GM21515 (cell line): ENCODE measurements around the gene PRPF40B.
A peak's percentile ranks its signal among the peaks of the same experiment; 100 is the strongest.
"Not testable (repeated sequence)": the region's sequence is repeated elsewhere in the genome, so short reads cannot be mapped to it uniquely, and the experiment has no call there.

ENCODE experiments used
- ATAC-seq: cut with Tn5 transposase; IDR thresholded peaks from one replicate; pipeline ENCODE4 v1.9.1; 2021; ENCODE audit not compliant: unreplicated experiment

Gene PRPF40B

GRCh38 chr12:49623142-49623904, at the start of gene PRPF40B:
TSS of gene PRPF40B (plus strand) at chr12:49623561. CDS start at chr12:49623591, 30 bp downstream.
- peak; percentile 67 for ATAC-seq

GRCh38 chr12:49577589-49578315, 45.6 kb upstream of the PRPF40B start:
- no peak for ATAC-seq

DNA sequence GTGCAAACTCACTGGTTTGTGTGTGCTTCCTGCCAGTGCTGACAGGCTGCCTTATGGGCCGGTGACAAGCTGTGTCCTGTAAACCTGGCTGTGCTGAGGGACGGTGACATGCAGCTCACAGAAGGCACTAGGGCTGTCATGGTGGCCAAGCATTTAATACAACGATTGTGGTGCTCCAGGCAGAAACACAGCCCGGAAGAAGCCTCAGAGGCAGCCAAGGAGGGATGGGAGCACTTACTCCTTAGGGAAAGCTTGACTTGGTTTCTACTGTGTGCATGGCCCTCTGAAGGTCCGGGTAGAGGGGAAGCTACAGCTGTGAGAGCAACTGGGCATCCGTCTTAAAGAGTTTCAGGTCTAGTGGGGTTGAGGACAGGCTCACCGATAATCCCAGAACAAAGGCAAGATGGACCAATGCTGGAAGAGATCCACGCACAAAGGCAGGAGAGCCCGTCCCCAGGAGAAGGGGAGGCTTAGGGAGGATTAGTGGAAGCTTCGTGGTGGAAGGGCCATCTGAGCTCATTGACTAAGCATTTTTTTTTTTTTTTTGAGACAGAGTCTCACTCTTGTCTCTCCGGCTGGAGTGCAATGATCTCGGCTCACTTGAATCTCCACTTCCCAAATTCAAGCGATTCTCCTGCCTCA, 44.8 kb upstream of the PRPF40B start:
- ATAC-seq = no peak

- no peak for ATAC-seq
Measured at GRCh38 chr12:49580572-49581535, 42.5 kb upstream of the PRPF40B start.

DNA sequence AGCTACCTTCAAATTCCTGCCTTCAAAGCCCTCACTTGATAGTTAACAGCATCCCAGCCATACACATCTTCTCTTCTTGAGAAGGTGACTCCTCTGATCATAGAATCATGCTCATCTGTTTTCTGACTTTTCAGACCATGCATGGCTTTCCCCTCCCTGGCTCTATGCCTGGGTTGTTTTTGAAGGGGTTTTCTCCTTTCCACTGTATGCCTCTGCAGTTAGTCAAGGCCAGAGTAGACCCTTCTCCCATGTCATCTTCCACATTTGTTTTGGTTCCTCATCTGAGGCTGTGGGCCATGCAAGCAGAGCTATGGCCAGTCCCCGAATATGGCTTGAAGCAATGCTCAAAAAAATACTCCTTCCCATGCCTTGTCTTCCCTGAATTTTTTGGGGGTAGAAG, 41.2 kb upstream of the PRPF40B start:
- ATAC-seq = no peak

DNA sequence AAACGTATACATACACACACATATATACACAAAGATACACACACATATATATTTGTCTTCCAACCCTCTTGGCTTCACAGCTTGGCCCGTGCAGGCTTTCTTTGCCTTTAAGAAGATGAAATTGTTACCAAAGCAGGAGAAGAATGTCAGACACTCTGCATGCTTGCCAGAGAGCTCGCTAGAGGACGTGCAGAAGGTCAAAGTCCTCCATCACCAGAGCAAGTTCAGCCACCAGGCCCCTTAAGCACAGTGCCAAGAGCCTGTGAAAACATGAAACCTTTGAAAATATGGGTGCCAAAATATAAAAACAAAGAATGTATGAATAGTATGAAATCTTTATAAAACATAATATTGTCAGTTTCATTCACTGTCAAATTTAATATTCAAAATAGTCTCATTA, 40.5 kb upstream of the PRPF40B start:
- no peak for ATAC-seq

DNA sequence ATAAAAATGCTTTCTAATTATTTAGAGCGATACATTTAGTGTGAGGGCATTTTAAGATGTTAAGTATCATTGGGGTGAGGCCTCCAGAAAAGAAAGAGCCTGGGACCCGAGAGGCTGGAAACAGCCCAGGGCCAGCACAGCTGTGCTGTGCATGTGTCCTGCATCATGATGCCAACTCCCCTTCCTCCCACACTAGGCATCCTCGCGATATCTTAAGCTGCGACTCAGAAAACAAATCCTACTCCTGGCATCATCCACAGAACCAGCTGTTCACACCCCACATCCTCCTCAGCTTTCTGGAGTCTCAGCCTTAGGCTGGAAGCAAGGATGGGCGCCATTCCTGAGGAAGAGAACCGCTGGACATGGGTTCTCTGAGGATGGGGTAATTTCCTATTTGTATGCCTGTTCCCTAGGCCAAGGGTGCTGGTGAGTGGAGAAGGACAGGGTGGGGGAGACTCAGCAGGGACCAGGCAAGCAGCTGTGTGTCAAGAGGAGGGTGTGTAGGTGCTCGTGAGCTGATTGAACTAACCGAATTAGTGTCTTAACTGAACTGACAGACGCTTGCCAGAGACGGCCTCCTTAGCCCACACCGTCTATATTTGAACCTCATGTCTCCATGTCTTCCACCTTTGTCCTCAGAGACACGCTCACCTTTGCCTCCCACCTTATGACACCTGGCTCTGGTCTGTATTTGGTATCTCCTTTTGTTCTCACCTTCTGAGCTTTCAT, 39.8 kb upstream of the PRPF40B start:
- ATAC-seq = no peak

DNA sequence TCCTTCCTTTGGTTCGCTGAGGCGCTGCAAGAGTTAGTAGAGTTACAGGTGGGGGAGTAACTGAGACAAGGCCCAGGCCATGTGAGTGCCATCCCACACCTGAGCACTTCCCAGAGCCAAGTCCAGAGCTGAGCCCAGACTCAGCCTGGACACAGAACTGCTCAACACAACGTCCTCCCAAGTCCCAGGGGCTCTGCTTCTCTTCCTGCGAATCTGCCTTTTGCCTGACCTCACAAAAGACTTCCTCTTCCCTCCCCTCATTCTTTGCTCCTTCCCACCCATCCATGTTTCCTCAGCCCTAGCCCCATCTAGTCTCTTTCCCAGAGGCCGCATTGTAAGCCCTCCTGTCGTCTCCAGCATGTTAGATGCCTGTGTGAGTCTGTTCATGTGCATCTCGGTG, 38.8 kb upstream of the PRPF40B start:
- no peak for ATAC-seq

DNA sequence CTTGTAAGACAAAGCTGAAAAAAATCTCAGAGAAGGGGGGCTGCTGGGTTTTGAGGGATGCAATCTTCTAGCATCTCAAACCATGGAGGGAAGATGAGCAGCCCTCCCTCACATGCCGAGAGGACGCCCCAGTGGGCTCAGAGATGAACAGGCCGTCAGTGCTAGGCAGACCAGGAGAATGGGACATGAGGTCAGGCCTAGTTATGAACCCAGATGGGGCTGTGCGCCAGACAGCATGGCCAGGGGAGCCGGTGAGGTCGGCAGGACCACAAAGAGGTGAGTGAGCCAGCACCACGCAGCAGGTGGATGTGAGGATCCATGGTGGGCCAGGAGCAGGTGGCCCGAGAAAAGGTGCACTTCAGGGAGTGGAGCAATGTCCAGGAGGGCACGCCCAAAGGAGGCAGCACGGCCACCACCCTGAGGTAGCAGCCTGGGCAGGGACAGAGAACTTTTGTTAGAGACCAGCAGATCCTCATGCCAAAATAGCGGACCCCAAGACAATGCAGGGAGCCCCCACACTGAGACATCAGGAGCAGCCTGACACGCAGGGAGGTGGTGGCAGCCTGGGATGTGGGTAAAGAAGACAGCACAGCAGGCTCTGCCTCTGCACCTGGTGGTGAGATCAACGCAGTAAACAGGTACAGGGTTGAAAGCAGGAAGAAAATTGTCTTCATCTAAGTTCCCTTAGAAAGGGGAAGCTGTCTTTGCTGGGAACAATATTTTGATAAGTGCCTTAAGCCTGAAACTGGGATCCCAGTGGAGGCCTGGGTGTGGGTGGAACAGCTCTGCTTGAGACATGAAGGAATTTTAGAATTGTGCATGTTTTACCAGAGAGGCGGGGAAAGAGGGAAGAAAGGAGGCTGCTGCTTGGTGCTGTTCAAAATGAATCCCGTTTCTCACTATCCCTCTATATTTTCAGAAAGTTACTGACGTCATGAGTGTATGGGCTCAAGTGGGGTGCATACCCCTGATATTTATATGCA, 37.6 kb upstream of the PRPF40B start:
- ATAC-seq = no peak

GRCh38 chr12:49587174-49587908, 36.0 kb upstream of the PRPF40B start:
- ATAC-seq = no peak

DNA sequence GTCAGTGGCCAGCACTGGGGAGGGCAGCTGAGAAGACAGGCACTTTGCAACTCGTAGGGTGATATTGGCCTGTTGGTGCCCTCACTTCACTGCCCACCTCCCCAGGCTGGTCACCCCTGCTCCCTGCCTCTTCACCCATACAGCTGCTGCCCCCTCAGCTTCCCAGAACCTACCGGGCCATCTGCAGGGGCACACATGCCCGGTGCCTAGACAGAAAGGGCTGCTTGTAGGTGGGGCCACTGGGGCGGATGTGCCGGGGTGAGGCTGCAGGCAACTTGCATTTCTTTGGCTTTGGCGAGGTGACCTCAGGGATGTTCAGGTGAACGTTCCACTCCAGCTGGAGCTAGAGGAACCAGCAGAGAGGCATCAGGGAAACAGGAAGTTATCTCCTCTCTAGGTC, 35.1 kb upstream of the PRPF40B start:
- no peak for ATAC-seq

DNA sequence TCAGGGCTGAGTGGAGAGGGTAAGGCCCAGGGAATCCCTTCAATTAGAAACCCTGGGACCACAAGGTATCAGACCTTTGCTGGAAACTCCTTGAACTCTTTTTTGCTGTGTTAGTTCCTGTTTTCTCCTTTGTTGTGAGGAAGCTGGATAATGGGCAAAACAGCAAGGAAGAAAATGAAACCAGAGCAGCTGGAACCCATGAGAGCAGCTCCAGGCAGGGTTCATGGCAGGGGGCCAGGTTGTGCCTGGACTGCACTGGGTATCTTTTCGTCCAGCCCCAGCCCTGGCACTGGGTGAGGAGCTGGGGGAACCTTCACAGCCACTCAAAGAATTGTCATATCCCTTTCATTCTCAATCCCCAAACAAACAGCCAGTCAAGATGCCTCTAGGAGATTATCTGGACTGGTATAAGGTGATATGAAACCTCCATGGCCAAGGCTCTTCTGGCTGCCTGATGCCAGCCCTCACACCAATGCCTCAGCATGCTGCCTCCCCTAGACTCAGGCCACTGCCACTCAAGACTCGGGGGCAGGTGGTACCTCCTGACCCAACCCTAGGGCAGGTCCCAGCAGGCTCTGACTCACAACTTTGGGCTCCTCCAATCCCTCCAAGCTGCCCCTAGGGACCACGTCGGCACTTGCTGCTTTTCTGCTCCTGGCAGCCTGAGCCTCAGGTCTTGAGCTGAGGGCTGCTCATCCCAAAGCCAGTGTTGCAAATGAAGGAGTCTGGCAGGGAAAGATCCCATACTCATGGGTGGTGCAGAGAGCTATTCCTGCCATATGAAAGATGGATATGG, 34.4 kb upstream of the PRPF40B start:
- no peak for ATAC-seq

- no peak for ATAC-seq
Measured at GRCh38 chr12:49598527-49598926, 24.8 kb upstream of the PRPF40B start.

GRCh38 chr12:49599961-49600360, 23.4 kb upstream of the PRPF40B start:
- ATAC-seq = no peak

GRCh38 chr12:49603721-49604120, 19.6 kb upstream of the PRPF40B start:
- ATAC-seq = no peak

DNA sequence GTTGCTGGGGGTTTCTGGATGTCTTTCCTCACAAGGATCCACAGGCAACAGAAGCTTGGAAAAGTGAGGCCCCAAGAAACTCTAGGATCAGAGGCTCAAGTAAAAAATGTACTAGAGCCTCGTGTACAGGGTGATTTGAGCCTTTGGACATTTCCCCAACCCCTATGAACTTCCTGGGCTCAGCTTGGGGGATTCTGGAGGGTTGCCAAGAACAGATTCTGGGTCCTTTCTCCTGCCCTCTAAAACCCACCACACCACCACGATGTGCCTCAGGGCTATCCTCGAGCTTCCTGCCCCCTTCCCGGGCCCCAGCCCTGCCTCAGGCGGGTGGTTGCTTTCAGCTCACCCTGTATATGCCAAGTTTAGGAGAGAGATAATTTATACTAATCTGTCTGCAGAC, 18.5 kb upstream of the PRPF40B start:
- no peak for ATAC-seq

DNA sequence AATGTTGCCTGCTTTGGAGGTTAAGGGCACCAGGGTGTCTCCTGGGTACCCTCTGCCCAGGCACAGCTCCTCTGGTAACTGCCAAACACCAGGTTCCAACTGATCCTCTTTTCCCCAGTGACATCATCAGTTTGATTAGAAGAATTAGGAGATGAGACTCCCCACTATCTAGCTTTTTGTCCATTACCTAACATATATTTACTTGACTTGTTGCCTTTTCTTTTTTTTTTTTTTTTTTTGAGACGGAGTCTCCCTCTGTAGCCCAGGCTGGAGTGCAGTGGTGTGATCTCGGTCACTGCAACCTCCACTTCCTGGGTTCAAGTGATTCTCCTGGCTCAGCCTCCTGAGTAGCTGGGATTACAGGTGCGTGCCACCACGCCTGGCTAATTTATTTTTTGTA, 17.8 kb upstream of the PRPF40B start, which contains the start of gene FAM186B:
Gene FAM186B, minus strand, starts transcription at position 101 of the 400 bp plus-strand sequence. CDS start 162 bp downstream, outside the sequence.
- ATAC-seq = not testable (repeated sequence)
